GM12873 (cell line): ENCODE measurements around the gene SLC6A6.

Experiments used
- CTCF ChIP-seq: IDR thresholded peaks from 2 replicates; pipeline ENCODE4 v1.5.1; 2012; ENCODE audit warnings: low read depth, mild to moderate bottlenecking, moderate library complexity, low read length, control low read depth; ENCODE audit not compliant: insufficient read depth; ENCODE audit errors: missing control alignments

SLC6A6 gene

GRCh38 chr3:14386254-14386653 is 16.2 kb upstream of the SLC6A6 start:
- no peak for TF ChIP-seq CTCF

GRCh38 chr3:14388201-14388600 is 14.2 kb upstream of the SLC6A6 start:
- TF ChIP-seq CTCF, result no peak

DNA sequence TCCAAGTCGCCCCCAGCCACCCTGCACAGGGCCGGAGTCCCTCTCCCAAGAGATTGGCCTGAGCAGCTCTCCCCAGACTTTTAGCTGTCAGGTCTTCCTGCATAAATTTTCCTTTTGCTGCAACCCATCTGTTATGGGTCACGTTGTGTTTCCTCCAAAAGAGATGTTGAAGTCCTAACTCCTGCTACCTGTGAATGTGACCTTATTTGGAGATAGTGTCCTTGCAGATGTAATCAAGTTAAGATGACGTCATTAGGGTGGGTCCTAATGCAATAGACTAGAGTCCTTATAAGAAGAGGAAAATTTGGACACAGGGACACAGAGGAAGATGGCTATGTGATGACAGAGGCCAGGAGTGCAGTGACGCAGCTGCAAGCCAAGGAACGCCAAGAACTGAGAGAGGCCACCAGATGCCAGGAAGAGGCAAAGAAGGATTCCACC is 13.2 kb upstream of the SLC6A6 start:
- TF ChIP-seq CTCF, result no peak

GRCh38 chr3:14389716-14390115 is 12.7 kb upstream of the SLC6A6 start:
- no peak for TF ChIP-seq CTCF

GRCh38 chr3:14391033-14391432 is 11.4 kb upstream of the SLC6A6 start:
- no peak for TF ChIP-seq CTCF

- TF ChIP-seq CTCF, result no peak
Measured at GRCh38 chr3:14392231-14392630, 10.2 kb upstream of the SLC6A6 start.

- no peak for TF ChIP-seq CTCF
Measured at GRCh38 chr3:14392803-14393319, 9.5 kb upstream of the SLC6A6 start.
